Stimulated activated CD8-positive, alpha-beta memory T cell treated with anti-CD3 and anti-CD28 coated beads, Interleukin-7, amount 100 ng/mL, for 4 hours (primary cell): Measurements from ENCODE around the gene DHRS7.
"Not testable (repeated sequence)": the region's sequence is repeated elsewhere in the genome, so short reads cannot be mapped to it uniquely, and the experiment has no call there.

Experiments used
- DNase-seq, 2 donors: peaks; one replicate each; pipeline ENCODE4 v3.0.0-alpha.2; 2020; ENCODE audit warnings: low read depth in 2 of 2

The DHRS7 gene

DNA sequence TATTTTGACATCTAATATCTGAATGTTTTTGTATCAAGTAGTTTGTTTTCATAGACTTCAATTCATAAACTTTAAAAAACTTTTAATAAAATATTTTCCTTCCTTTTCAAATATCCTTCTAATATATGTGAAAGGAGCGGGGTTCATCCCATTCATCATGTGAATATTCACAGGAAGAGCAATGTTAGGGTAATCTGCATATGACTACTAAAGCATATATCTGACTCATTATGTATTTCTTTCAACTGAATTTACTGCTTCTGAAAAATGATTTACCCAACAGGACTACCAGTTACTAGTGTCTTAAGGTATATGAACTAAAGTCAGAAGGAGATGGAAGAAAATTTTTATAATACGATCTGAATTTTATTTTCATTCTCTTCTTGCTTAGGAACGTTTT lies 30.5 kb downstream of the DHRS7 start:
- DNase-seq, result no peak

DNA sequence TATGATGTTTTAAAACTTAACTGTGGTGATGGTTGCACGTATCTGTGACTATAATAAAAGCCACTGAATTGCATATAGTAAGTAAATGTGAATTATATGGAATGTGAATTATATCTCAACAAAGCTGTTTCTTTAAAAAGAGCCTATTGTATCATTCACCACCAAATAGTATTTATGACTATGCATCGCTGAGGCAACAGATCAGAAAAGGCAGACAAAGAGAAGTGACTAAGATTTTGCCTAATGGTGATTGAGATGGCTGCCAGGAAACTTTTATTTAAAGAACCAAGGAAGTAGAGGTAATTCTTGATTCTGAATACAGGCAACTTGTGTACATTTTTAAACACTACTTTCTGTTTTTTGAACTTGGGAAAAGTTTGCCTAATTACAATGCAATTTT lies 31.7 kb downstream of the DHRS7 start:
- DNase-seq, result no peak

DNA sequence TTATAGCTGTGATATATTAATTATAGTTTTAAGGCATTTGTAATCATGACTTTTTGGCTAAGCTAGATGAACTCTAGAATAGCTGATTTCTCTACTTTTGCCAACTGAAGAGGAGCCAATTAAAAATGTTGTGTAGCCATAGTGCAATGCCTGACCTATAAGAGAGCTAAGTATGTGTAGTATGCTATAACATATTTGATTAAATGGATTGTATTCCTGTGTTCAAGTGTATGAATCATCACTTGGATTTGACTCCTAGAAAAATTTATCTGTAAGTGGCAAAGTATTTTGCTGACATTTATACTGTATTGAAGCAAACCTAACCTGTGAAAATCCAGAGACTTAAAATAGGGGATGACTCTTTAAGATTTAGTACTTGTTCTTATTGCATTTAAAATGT lies 39.3 kb downstream of the DHRS7 start:
- no peak for DNase-seq

DNA sequence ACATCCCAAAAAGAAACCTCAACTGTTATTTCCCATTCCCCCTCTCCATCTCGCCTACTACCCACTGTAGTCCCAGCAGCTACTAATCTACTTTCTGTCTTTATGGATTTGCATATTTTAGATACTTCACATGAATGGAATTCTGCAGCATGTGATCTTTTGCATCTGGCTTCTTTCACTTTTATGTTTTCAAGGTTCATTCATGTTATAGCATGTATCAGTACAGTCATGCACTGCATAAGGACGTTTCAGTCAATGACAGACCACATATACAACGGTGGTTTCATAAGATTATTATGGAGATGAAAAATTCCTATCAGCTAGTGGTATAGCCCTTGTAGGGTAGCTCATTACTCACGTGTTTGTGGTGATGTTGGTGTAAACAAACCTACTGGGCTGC lies 49.0 kb downstream of the DHRS7 start:
- DNase-seq, result no peak

DNA sequence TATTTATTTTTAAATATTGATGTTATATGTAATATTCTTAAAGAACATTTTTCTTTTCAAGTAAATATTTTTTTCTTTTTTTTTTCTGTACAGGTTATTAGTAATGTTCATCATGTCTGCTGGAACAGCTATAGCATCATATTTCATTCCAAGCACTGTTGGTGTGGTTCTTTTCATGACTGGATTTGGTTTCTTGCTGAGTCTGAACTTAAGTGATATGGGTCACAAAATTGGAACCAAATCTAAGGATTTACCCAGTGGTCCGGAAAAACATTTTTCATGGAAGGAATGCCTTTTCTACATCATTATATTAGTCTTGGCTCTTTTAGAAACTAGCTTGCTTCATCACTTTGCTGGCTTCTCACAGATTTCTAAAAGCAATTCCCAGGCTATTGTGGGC lies 50.3 kb downstream of the DHRS7 start:
- DNase-seq, result no peak

DNA sequence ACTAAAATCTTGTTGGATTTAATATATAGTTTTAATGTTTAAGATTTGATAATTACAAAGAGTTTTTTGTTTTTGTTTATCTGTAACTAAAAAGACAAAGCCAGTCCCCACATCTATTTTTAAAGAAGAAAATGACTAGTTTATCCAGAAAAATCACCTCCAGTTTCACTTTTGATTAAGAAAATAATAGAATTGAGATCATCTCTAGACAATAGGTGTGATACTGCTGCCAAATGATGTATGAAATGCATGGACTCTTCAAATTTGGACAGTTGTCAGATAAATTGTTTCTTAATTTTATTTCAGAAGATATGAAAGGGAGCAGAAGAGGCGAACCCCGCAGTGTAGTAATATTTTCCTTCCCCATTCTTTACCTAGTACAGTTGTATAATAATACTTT lies 53.5 kb downstream of the DHRS7 start:
- no peak for DNase-seq

DNA sequence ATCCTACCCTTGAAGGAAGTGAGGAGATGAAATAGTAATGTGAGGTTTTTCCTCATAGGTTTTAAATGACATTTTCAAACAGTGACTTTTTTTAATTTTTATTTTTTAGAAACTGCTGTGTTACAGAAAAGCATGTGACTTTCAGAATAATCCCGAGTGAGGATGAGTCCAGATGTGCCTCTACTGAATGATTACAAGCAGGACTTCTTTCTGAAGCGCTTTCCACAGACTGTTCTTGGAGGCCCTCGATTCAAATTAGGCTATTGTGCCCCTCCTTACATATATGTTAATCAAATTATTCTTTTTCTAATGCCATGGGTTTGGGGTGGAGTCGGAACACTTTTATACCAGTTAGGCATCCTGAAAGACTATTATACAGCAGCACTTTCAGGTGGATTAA lies 57.7 kb downstream of the DHRS7 start:
- DNase-seq, result no peak

DNA sequence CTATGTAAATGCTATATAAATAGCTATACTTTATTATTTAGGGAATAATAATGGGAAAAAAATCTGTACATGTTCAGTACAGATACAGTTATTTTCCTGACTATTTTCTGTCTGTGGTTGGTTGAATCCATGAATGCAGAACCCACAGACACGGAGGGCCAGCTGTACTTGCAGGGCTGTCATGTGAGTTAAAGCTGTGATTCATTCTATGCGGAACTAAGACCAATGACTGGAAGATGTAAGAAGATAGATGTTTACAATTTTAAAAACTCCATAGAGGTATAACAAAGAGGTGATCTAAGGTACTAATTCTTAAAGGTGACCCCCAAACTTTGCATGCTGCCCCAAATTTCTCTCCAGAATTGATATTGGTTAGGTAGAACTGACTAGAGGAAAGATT lies 58.9 kb downstream of the DHRS7 start:
- DNase-seq, result no peak

DNA sequence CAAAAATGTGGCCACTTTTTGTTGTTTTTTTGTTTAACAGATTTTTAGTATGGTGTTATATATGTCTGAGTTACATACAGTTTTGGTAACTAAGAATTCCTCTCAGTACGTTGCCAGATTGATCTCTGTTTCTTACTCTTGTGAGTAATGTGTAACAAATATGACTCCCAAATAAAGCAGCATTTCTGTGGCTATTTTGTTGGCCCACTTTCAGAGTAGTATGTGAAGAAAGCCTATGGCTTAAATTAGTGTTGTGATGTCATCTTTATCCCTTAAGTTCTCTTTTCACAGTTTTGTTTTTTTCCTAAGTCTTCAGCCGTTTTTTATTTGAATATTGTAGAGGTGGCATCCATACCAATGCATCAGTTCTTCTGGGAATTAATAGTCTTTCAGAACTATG lies 62.8 kb downstream of the DHRS7 start:
- DNase-seq, result no peak

DNA sequence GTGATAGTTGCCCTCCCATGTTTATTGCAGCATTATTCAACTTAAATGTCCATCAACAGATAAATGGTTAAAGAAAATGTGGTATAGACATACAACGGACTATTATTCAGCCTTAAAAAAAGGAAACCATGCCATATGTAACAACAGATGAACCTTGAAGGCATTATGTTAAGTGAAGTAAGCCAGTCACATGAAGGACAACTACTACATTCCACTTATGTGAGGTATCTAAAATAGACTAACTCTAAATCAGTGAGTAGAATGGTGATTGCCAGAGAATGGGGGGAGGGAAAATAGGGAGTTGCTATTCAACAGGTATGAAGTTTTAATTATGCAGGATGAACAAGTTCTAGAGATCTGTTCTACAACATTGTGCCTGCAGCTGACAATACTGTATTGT lies 63.4 kb downstream of the DHRS7 start:
- DNase-seq, result no peak

DNA sequence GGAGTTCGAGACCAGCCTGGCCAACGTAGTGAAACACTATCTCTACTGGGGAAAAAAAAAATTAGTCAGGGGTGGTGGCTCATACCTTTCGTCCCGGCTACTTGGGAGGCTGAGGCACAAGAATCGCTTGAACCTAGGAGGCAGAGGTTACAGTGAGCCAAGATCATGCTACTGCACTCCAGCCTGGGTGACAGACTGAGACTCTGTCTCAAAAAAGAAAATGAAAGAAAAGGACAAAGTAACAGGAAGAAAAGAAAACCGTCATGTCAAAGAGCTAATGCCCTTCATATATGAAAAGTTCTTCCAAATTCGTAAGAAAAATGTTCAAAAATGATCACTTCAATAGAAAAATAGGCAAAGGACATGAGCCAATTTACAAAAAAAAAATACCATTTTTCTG lies 65.3 kb downstream of the DHRS7 start:
- not testable (repeated sequence) for DNase-seq

DNA sequence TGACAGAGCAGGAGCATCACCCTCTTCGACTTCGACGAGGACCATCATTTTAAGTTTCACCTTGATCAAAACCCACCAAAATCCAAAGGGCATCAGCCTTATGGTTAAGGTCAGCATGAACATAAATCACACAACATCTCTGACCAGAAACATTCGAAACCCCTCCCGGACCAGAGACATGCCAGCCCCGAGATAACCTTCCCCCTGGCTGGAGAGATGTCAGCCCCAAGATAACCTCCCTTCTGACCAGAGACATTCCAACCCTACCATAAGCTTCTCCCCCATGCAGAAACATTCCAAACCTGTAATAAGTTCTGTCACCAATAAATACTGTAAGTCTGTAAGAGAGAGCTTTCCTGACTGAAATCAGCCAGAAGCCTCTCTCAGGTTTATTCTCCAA lies 67.2 kb downstream of the DHRS7 start:
- no peak for DNase-seq

DNA sequence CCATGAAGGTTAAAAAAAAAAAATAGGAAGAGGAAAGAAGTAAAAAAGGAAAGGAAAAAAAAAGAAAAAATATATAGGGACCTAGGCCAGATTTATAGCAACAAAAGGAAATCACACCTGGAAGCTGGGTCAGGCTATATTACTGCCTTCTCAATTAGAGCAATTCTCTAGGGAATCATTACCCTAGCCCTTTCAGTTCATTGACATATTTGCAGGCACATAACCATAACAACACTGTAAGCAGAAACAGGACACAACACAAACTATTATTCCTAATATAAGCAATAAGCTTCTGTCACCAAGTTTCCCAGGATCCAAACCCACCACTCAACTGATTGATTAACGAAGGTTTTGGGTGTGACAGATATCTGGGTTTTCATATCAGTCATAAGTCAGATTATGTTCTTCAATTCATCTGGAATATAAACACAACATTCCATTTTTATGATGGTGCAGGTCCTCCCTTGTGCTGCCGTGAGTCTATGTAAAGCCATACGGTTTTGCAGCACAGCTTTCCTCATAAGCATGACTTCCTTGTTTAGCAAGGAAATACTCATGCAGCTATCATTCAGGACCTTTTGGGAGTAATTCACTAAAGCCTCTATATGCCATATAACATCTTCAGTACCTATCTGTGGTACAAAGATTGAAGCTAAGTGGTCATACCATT lies 69.3 kb downstream of the DHRS7 start:
- no peak for DNase-seq

DNA sequence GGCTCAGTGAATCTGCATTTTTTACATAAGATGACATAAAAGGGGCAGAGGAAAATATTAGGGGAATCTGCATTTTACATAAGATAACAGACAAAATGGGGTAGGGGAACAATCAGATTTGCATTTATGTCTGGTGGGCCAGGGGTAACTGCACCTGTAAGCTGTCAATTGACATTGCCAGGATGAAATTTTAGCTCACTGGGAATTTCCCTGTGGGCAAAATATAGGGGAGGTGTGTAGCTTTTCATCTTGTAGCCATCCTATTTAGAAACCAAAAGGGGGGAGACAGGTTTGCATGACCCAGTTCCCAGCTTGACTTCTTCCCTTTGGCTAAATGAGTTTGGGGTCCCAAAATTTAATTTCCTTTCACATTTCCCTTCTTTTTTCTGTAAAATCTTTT lies 70.0 kb downstream of the DHRS7 start:
- no peak for DNase-seq

DNA sequence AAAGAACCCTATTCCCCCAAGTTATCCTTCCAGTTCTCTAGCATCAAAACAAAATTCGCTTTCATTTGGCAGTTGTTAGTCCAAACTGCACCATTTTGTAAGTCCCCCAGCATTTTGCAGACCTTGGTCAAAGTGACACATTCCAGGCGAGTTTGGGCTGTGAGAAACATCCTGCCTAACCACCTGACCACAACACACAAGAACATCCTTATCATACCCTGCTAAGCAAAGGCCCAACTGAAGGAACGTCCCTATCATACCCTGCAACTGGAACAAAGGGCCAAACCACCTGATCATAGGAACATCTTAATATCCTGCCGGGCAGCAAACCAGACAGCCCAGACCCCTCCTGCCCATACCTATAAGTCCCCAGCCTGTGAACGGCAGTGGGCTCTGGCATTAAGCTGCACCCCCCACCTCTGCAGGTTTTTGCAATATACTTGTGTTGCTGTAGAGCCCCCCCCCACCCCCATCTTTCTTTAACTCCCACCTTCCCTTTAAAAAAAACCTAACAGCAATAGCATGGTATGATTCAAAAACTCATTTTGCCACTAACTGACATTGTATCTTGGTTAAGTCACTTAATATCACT lies 70.8 kb downstream of the DHRS7 start:
- DNase-seq, result no peak
